ENCODE results near the gene AGAP2. TPM values are rescaled to one million over a fixed set of nuclear protein-coding genes. Genes with fewer than 3 reads are reported as not detected.
A peak's percentile ranks its signal among the peaks of the same experiment; 100 is the strongest.

The AGAP2 gene
- total RNA-seq, 1 experiment from 2014 or later: 5.3 TPM

DNA sequence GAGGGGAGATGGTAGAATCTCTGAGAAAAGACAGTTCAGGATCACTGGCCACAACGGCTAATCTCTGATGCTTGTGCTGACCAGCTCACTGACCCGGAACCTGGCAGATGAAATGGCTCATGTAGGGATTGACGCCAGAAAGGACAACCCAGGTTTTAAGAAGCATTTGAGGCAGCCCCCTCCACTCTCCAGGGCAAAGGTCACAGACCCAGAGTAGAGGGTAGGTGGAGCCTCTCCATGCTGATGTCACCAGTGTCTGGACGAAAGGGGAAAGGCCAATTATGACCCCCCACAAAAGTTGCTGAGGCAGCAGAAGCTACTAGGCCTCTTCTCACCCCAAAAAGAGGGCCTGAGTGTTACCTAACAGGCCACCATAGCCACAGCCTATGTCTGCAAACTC, 32.2 kb upstream of the AGAP2 start:
- no peak overlapping the region for H2BK120ac ChIP-seq (ENCODE audit: low read depth, low read length, poor library complexity, severe bottlenecking)
- H3T11ph ChIP-seq (ENCODE audit: low read length): no peak overlapping the region
- no peak overlapping the region for H2BK5ac ChIP-seq (ENCODE audit: insufficient read length, low read length)
- DNase-seq: no peak
- H4K5ac ChIP-seq (ENCODE audit: insufficient read length, low read depth, low read length): no peak overlapping the region
- H4K20me1 ChIP-seq (ENCODE audit: control insufficient read depth, insufficient read depth, insufficient read length): no peaks in the 10 kb centered on the region
- peaks cover 21% of the 10 kb centered on the region for H3K23me2 ChIP-seq (ENCODE audit: insufficient read length, low read depth, low read length, poor library complexity, severe bottlenecking)
- H3K4ac ChIP-seq (ENCODE audit: low read depth, low read length): no peak overlapping the region
- Mint-ChIP-seq H3K4me3 (peak overlapping the region; percentile 98 to 99; a peak in 4 of 5 replicates), H3K36me3 (ENCODE audit: insufficient read depth in 1 of 3, low read depth in 3 of 3) (peaks cover 20 to 40% (median 31%) of the 10 kb centered on the region in 3 experiments), H3K27me3 (ENCODE audit: low read depth) (peaks cover 20% of the 10 kb centered on the region), H3K27ac (no peak overlapping the region; a peak in 1 of 7 replicates), H3K9me3 (no peaks in the 10 kb centered on the region), H3K4me1 (peaks cover 22 to 29% of the 10 kb centered on the region in 2 experiments)
- H3K27ac ChIP-seq (ENCODE audit: insufficient read length, low read depth, low read length): no peak overlapping the region
- TF ChIP-seq, protein P1, sequence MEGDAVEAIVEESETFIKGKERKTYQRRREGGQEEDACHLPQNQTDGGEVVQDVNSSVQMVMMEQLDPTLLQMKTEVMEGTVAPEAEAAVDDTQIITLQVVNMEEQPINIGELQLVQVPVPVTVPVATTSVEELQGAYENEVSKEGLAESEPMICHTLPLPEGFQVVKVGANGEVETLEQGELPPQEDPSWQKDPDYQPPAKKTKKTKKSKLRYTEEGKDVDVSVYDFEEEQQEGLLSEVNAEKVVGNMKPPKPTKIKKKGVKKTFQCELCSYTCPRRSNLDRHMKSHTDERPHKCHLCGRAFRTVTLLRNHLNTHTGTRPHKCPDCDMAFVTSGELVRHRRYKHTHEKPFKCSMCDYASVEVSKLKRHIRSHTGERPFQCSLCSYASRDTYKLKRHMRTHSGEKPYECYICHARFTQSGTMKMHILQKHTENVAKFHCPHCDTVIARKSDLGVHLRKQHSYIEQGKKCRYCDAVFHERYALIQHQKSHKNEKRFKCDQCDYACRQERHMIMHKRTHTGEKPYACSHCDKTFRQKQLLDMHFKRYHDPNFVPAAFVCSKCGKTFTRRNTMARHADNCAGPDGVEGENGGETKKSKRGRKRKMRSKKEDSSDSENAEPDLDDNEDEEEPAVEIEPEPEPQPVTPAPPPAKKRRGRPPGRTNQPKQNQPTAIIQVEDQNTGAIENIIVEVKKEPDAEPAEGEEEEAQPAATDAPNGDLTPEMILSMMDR (conservative IDR thresholded peaks at IDR 0.05): no peak
- peaks cover 9% of the 10 kb centered on the region; the same call in 1 of the 2 replicates for H3K27me3 ChIP-seq (ENCODE audit: insufficient read depth, low read length)
- no peak overlapping the region for H4K91ac ChIP-seq (ENCODE audit: insufficient read length, low read depth, low read length)
- no peak overlapping the region for H3K56ac ChIP-seq (ENCODE audit: insufficient read length, low read depth, low read length)
- H3K9me3 ChIP-seq (ENCODE audit: control insufficient read depth, low read depth, low read length): no peaks in the 10 kb centered on the region
- H3K4me2 ChIP-seq (ENCODE audit: insufficient read depth, insufficient read length, low read length): peak overlapping the region; percentile 44
- WGBS (ENCODE audit: extremely low coverage, insufficient read length, low lambda C conversion rate): no CpG with 5 or more reads among the region's 4 CpGs
- H2AK5ac ChIP-seq (ENCODE audit: insufficient read length, low read length): no peak overlapping the region
- H2AFZ ChIP-seq (ENCODE audit: low read length): no peak overlapping the region
- no peaks in the 10 kb centered on the region for H3K79me2 ChIP-seq (ENCODE audit: insufficient read depth, low read length)
- H2BK15ac ChIP-seq (ENCODE audit: low read depth, low read length): no peak overlapping the region
- H3K14ac ChIP-seq (ENCODE audit: insufficient read depth, low read length): no peak overlapping the region
- H3K9ac ChIP-seq (ENCODE audit: extremely low read depth, insufficient read length, low read length): no peak overlapping the region
- H2BK12ac ChIP-seq (ENCODE audit: insufficient read length, low read depth, low read length): no peak overlapping the region
- H3K79me1 ChIP-seq (ENCODE audit: insufficient read depth, low read depth, low read length, poor library complexity, severe bottlenecking): no peaks in the 10 kb centered on the region
- H2BK20ac ChIP-seq (ENCODE audit: low read depth, low read length, poor library complexity, severe bottlenecking): no peak overlapping the region
- H3K4me1 ChIP-seq (ENCODE audit: insufficient read depth, low read length): peaks cover 3% of the 10 kb centered on the region; the same call in 1 of the 2 replicates
- no peak overlapping the region for H3K23ac ChIP-seq (ENCODE audit: insufficient read length, low read depth, low read length)
- H4K8ac ChIP-seq (replicated peaks; ENCODE audit: insufficient read length, low read depth, low read length): no peak overlapping the region
- H3K18ac ChIP-seq (ENCODE audit: insufficient read length, low read depth, low read length): no peak overlapping the region

Measured in H9 (cell line).